HG02938 (cell line): ENCODE data around the gene ZNF383.
"Not testable (repeated sequence)": the region's sequence is repeated elsewhere in the genome, so short reads cannot be mapped to it uniquely, and the experiment has no call there.

Experiments used
- ATAC-seq: cut with Tn5 transposase; IDR thresholded peaks from one replicate; pipeline ENCODE4 v1.9.1; 2021; ENCODE audit warnings: mild to moderate bottlenecking, moderate library complexity; ENCODE audit not compliant: unreplicated experiment

Gene ZNF383

GRCh38 chr19:37292998-37293939 is 75.3 kb downstream of the ZNF383 start:
- ATAC-seq, result not testable (repeated sequence)

- ATAC-seq, result not testable (repeated sequence)
Measured at GRCh38 chr19:37294246-37294645, 76.2 kb downstream of the ZNF383 start.
